ENCODE results near the gene SUPT5H. TPM values are rescaled to one million over a fixed set of nuclear protein-coding genes. Genes with fewer than 3 reads are reported as not detected.

Gene SUPT5H
- total and polyA plus RNA-seq, 2 of the 8 experiments (the other 6 are each of a cell fraction or from before 2014, with no cell fraction given) = 77.8 to 111 TPM

- TF ChIP-seq BRCA1 (IDR thresholded peaks at IDR 0.05; ENCODE audit: low read depth, low read length) (no peak), RFX5 (IDR thresholded peaks at IDR 0.05; ENCODE audit: borderline replicate concordance, low read depth, low read length) (no peak), SP4 (IDR thresholded peaks at IDR 0.05; ENCODE audit: low read length) (no peak), JUND (IDR thresholded peaks at IDR 0.05; ENCODE audit: low read length) (0 out of 2 replicates have a peak, but pooled peaks have one; percentile 34), POU5F1 (IDR thresholded peaks at IDR 0.05; ENCODE audit: low read depth, low read length) (no peak), TAF1 (IDR thresholded peaks at IDR 0.05; ENCODE audit: low read depth, low read length) (no peak), BACH1 (IDR thresholded peaks at IDR 0.05; ENCODE audit: low read length) (no peak), SIN3A (conservative IDR thresholded peaks at IDR 0.05 in 1 of 2, IDR thresholded peaks at IDR 0.05 in 1 of 2; ENCODE audit: low read depth in 1 of 2, low read length in 2 of 2) (peak in 1 of 2 experiments; percentile 57; a peak in 1 of 4 replicates), CREB1 (IDR thresholded peaks at IDR 0.05) (no peak), RBBP5 (IDR thresholded peaks at IDR 0.05; ENCODE audit: borderline replicate concordance, low read depth, low read length) (0 out of 2 replicates have a peak, but pooled peaks have one; percentile 54), CHD1 (IDR thresholded peaks at IDR 0.05; ENCODE audit: low read depth, low read length) (no peak), POLR2A (IDR thresholded peaks at IDR 0.05; ENCODE audit: control extremely low read depth in 1 of 2, low read depth in 2 of 2, low read length in 2 of 2) (no peak), E2F6 (IDR thresholded peaks at IDR 0.05) (peak; percentile 99), MAX (IDR thresholded peaks at IDR 0.05) (peak; percentile 99), POLR2AphosphoS5 (IDR thresholded peaks at IDR 0.05; ENCODE audit: low read depth, low read length) (no peak), NRF1 (IDR thresholded peaks at IDR 0.05; ENCODE audit: low read depth, low read length) (peak; percentile 50), CBX8 (IDR thresholded peaks at IDR 0.05; ENCODE audit: borderline replicate concordance, low read depth, low read length) (no peak), ASH2L (IDR thresholded peaks at IDR 0.05; ENCODE audit: low read length) (no peak), SP1 (IDR thresholded peaks at IDR 0.05; ENCODE audit: low read depth, low read length) (no peak), EP300 (IDR thresholded peaks at IDR 0.05; ENCODE audit: borderline replicate concordance in 1 of 2, low read depth in 2 of 2, low read length in 2 of 2) (no peak), MAFK (IDR thresholded peaks at IDR 0.05; ENCODE audit: low read depth, low read length) (no peak)
These were observed 57.4 kb downstream of the SUPT5H start (continued) for GRCh38 chr19:39502640-39503417.

Measured in H1 (cell line).